Stimulated activated naive CD4-positive, alpha-beta T cell (primary cell): Measurements from ENCODE around the gene AGMAT.
A peak's percentile ranks its signal among the peaks of the same experiment; 100 is the strongest.

ENCODE experiments used
- DNase-seq, 6 experiments: peaks; one replicate each; lab custom pipeline; 2025; lab: John Stamatoyannopoulos, UW

The AGMAT gene

GRCh38 chr1:15559189-15559810 lies 25.6 kb downstream of the AGMAT start:
- DNase-seq, result no peak

DNA sequence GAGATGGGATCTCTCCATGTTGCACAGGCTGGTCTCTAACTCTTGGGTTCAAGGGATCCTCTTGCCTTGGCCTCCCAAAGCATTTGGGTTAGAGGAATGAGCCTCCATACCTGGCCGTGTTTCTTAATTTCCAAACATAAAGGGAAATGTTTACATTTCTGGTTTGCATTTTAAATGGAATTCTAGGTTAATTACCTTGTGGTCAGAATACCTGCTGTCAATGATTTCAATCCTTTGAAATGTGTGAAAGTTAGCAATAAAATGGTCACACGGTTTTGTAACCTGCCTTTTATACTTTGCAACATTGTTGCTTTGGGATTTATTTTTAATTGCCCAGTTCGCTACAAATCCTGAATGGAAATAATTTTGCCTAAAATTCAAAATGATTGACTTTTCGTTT lies 26.3 kb downstream of the AGMAT start:
- DNase-seq, result no peak

DNA sequence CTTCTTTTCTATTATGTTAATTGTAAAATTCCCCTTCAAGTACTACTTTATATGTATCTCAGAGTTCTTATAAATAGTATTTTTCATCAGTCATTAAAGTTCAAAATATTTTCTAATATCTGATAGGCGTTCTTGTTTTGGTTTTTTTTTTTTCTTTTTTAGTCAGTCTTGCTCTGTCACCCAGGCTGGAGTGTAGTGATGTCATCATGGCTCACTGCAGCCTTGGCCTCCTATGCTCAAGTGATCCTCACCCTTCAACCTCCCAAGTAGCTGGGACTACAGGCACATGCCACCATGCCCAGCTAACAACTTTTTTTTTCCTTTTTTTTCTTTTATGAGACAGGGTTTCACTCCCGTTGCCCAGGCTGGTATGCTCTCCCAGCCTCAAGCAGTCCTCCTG lies 27.3 kb downstream of the AGMAT start:
- no peak for DNase-seq

DNA sequence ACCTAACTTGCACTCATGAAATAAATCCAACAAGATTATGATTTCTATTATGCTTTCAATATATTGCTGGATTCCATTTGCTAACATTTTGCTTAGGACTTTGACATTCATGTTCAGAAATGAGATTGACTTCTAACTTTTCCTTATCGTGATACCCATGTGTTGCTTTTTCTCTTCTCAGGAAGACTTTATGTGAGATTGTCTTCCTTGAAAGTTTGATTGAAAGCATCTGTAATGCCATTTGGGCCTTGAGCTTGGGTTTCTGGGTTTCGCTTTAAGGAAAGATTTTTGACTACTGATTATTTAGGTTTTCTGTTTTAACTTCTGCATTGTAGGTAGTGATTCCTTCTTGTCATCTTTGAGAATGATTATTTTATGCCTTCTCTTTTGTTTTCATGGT lies 27.8 kb downstream of the AGMAT start:
- no peak for DNase-seq

DNA sequence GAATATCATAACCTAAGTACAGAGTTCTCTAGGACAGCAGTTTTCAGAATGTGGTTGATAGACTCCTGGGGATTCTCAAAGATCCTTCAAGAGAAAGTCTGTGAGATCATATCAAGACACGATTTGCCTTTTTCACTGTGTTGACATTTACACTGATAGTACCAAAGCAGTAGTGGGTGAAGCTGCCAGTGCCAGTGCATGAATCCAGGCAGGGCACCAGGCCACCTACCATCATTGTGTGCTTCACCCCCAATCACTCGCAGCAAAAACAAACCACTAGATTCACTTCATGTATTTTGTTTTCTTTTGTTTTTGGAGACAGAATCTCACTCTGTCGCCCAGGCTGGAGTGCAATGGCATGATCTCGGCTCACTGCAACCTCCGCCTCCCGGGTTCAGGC lies 34.3 kb downstream of the AGMAT start:
- DNase-seq, result no peak

DNA sequence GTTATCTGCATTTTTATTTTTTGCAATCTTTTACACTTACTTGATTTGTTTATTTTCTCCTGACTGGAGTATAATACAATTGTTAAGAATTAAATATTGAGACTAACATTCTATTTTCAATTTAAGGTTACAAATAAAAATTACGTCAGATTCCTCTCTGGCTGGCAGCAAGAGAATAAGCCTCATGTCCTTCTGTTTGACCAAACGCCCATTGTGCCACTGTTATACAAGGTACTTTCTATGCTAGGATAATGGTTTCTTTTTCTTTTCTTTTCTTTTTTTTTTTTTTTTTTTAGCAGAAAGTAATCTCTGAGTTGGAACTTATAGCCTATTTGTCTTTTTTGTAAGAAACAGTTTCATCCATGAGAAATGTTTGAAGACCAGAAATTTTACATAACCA lies 38.2 kb downstream of the AGMAT start:
- no peak for DNase-seq

GRCh38 chr1:15543589-15544568 lies 41.0 kb downstream of the AGMAT start:
- DNase-seq, result no peak

- DNase-seq, result no peak
Measured at GRCh38 chr1:15543251-15543588, 41.6 kb downstream of the AGMAT start.

DNA sequence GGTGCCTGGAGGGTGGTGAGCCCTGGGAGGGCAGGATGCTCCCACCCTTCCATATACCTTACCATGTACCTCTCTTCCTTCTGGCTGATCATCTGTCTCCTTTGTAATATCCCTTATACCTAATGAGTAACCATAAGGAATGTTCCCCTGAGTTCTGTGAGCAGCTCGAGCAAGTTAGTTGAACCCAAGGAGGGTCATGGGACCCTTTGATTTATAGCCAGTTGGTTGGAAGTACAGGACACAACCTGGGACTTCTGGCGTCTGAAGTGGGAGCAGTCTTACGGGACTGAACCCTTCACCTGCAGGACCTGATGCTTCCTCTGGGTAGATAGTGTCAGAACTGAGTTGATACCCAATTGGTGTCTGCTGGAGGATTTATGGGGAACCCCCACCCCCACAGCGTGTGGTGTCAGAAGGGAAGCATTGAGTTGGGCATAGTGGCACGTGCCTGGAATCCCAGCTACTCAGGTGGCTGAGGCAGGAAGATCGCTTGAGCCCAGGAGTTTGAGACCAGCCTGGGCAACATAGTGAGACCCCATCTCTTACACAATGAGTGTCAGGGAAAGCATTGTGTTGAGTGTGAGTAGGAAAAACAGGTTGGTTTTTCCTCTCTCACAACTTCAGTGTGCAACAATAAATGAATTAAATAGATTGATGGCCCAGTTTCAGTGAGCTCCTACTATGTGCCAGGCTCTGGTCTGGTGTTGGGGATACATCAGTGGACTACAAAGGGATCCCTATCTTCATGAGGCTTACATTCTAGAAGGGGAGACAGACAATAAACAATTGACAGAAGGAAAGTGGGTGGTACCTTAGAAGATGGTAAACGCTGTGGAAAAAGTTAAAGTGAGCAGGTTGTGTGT lies 42.2 kb downstream of the AGMAT start:
- DNase-seq, result no peak

GRCh38 chr1:15541231-15541792 lies 43.5 kb downstream of the AGMAT start:
- no peak for DNase-seq

DNA sequence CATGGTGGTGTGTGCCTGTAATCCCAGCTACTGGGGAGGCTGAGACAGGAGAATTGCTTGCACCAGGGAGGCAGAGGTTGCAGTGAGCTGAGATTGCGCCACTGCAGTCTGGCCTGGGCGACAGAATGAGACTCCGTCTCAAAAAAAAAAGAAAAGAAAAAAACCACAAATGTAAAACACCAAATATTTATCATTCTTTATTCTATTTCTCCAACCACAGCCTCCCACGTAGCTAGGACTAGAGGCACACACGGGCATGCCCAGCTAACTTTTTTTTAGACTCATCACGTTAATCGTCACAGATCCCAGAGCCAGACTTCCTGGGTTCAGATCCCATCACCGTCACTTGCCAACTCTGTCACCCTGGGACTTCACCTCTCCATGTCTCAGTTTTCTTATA lies 44.7 kb downstream of the AGMAT start:
- DNase-seq, result no peak

DNA sequence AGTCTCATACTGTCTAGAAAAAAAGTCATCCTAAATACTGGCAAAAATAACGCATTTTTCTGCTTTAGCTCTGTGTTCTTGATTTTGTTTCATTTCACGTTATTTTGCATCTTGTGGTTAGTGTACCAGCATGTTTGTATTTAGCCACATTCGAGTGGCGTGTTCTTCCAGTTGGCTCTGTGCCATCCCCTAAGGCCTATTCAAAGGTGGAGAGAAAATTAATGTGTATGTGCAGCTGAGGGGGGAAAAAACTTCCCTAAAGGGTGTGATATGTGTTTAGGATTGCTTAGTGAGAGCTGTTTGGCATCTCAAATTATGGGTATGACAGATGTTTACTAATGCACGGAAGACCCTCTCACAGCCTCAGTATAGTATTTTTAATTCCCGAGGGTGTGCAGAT lies 46.1 kb downstream of the AGMAT start:
- DNase-seq, result no peak

GRCh38 chr1:15531682-15532081 lies 53.2 kb downstream of the AGMAT start:
- no peak for DNase-seq

- no peak for DNase-seq
Measured at GRCh38 chr1:15531003-15531402, 53.8 kb downstream of the AGMAT start.

DNA sequence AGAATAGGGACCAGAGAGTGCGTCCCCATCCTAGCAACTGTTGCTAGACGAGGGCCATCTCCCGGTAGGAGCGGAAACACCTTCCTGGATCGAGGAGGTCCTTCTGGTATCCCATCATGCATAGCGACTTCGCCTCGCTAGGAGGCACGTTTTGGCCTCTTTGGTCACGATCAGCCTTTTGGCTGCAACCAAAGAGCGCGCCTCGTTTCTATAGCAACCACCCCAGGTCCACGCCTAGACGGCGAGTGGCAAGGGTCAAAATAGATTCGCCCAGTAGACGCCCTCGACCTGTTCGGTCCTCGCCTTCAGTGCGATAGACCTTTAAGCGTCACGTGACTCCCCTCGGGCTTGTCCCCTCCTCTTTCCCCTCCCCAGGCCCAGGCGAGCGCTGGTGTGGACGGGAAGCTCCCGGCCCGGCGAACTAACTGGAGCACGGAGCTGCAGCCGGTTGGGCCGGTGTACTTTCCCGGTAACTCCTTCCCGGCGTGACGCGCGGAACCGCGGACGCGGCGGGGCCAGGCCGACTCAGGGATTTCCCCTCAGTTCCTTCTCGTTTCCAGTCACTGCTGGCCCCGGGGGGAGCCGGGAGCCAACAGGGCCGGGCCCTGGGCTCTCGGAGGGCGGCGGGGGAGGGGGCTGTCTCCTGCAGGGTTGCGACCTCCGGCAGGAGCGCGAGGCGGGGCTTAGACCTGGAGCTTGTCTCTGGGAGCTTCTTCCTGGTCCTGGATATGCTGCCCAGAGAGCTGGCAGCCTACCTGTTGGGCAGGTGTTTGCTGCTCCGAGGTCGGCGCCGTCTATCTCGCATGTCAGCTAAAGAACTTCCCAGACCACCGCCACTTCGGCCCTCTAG lies 58.1 kb downstream of the AGMAT start, which contains the start of gene DNAJC16:
TSS of gene DNAJC16 (plus strand) at position 359 of the 850 bp plus-strand sequence. CDS start 2,258 bp downstream, outside the sequence.
- peak; percentile 90 to 96 (median 94) for DNase-seq

- DNase-seq, result peak in 2 of 6 experiments; percentile 13 to 36
Measured at GRCh38 chr1:15526021-15526489, 58.8 kb downstream of the AGMAT start.

- peak in 1 of 6 experiments; percentile 48 for DNase-seq
Measured at GRCh38 chr1:15525050-15526020, 59.5 kb downstream of the AGMAT start.

- DNase-seq, result peak; percentile 100
Measured at GRCh38 chr1:15524283-15525049, 60.4 kb downstream of the AGMAT start.

DNA sequence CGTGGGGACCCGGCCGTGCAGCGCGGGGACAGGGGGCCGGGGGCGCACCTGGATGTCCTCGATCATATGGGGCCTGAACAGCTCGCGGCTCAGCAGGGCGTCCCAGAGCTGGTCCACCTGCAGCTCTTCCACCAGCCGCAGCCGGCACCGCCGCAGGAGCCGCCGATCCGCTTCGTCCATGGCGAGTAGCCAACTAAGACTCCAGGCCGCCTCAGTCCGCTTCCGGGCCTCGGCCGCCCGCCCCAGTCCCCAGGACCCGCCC lies 60.9 kb downstream of the AGMAT start, which contains the start of gene CASP9:
TSS of gene CASP9 (minus strand) at position 195 of the 262 bp plus-strand sequence. CDS start at position 180, 15 bp downstream.
- DNase-seq, result no peak
